CD14-positive monocyte (primary cell): ENCODE data around the gene APIP. TPM values are rescaled to one million over a fixed set of nuclear protein-coding genes. Genes with fewer than 3 reads are reported as not detected.

Experiments
- DNase-seq, 3 donors: peaks; one replicate each; pipeline ENCODE4 v3.0.0-alpha.2; 2011 to 2022
- H2AFZ ChIP-seq: 2 replicates; pipeline ENCODE4 v1.6.0; 2012; ENCODE audit warnings: mild to moderate bottlenecking, low read depth, low read length, inconsistent platforms; ENCODE audit not compliant: insufficient read depth, poor library complexity, severe bottlenecking
- H3K27ac ChIP-seq, 2 donors: 1 replicate in 1 of 2; 2 replicates in 1 of 2; pipeline ENCODE4 v1.5.1; 2012 to 2013; ENCODE audit warnings: low read length in 2 of 2, control low read depth in 1 of 2, inconsistent platforms in 1 of 2, low read depth in 1 of 2, mild to moderate bottlenecking in 1 of 2
- H3K27me3 ChIP-seq, 2 donors: one replicate each; pipeline versions ENCODE4 v1.6.0 to v1.6.1; 2011 to 2013; ENCODE audit warnings: low read length in 2 of 2; ENCODE audit not compliant: control insufficient read depth in 2 of 2, insufficient read depth in 2 of 2
- H3K36me3 ChIP-seq, 2 donors: replicated peaks in 1 of 2; 1 replicate in 1 of 2; 2 replicates in 1 of 2; pipeline versions ENCODE4 v1.5.1 to v1.6.1; 2012 to 2013; ENCODE audit warnings: low read length in 2 of 2, control low read depth in 1 of 2, inconsistent platforms in 1 of 2, mild to moderate bottlenecking in 1 of 2; ENCODE audit not compliant: insufficient read depth in 2 of 2, control insufficient read depth in 1 of 2
- H3K4me1 ChIP-seq, 2 donors: 1 replicate in 1 of 2; 2 replicates in 1 of 2; pipeline versions ENCODE4 v1.5.1 to v1.6.1; 2012 to 2013; ENCODE audit warnings: low read length in 2 of 2, control low read depth in 1 of 2, inconsistent platforms in 1 of 2, mild to moderate bottlenecking in 1 of 2, moderate library complexity in 1 of 2; ENCODE audit not compliant: insufficient read depth in 2 of 2, control insufficient read depth in 1 of 2
- H3K4me2 ChIP-seq: replicated peaks from 2 replicates; pipeline ENCODE3; 2012; ENCODE audit warnings: low read length, moderate library complexity, mild to moderate bottlenecking; ENCODE audit not compliant: poor library complexity, severe bottlenecking; ENCODE audit errors: extremely low read depth
- H3K4me3 ChIP-seq, 3 experiments: fragments of 200-600 bp in 1 of 3; sonication (generic) in 1 of 3; replicated peaks in 1 of 3; 1 replicate in 2 of 3; 2 replicates in 1 of 3; pipeline ENCODE4 v1.5.1; 2011 to 2013; ENCODE audit warnings: low read length in 3 of 3, mild to moderate bottlenecking in 3 of 3, control low read depth in 2 of 3, low read depth in 2 of 3, inconsistent platforms in 1 of 3, moderate library complexity in 1 of 3
- H3K79me2 ChIP-seq: 2 replicates; pipeline ENCODE4 v1.6.0; 2012; ENCODE audit warnings: mild to moderate bottlenecking, control low read depth, inconsistent platforms, low read length, moderate library complexity; ENCODE audit not compliant: insufficient read depth
- H3K9ac ChIP-seq: 2 replicates; pipeline ENCODE4 v1.6.0; 2017; ENCODE audit warnings: low read length, mild to moderate bottlenecking; ENCODE audit not compliant: insufficient read depth, poor library complexity, severe bottlenecking
- H3K9me3 ChIP-seq, 2 donors: replicated peaks in 1 of 2; 1 replicate in 1 of 2; 2 replicates in 1 of 2; pipeline versions ENCODE4 v1.5.1 to v1.6.1; 2012 to 2013; ENCODE audit warnings: low read length in 2 of 2, control low read depth in 1 of 2; ENCODE audit not compliant: control insufficient read depth in 1 of 2, insufficient read depth in 1 of 2
- H4K20me1 ChIP-seq: 2 replicates; pipeline ENCODE4 v1.6.0; 2012; ENCODE audit warnings: mild to moderate bottlenecking, low read length, control low read depth, moderate library complexity; ENCODE audit not compliant: insufficient read depth
- H3K27ac Mint-ChIP-seq, 7 donors: one replicate each; pipeline ENCODE4 v1.8.0; 2020; ENCODE audit warnings: mild to moderate bottlenecking in 7 of 7, mixed read lengths in 7 of 7, moderate library complexity in 6 of 7, inconsistent platforms in 2 of 7
- H3K27me3 Mint-ChIP-seq, 3 donors: one replicate each; pipeline ENCODE4 v1.8.0; 2021 to 2022; ENCODE audit warnings: low read depth in 3 of 3, mild to moderate bottlenecking in 3 of 3, mixed read lengths in 3 of 3, moderate library complexity in 3 of 3, inconsistent platforms in 1 of 3
- H3K36me3 Mint-ChIP-seq, 2 donors: one replicate each; pipeline ENCODE4 v1.8.0; 2020; ENCODE audit warnings: mixed read lengths in 2 of 2, inconsistent platforms in 1 of 2, mild to moderate bottlenecking in 1 of 2
- H3K4me1 Mint-ChIP-seq: one replicate; pipeline ENCODE4 v1.8.0; 2020; ENCODE audit warnings: mild to moderate bottlenecking, mixed read lengths
- H3K4me3 Mint-ChIP-seq, 2 donors: one replicate each; pipeline ENCODE4 v1.8.0; 2020; ENCODE audit warnings: mild to moderate bottlenecking in 2 of 2, mixed read lengths in 2 of 2, moderate library complexity in 1 of 2
- H3K9me3 Mint-ChIP-seq, 7 donors: one replicate each; pipeline ENCODE4 v1.8.0; 2020 to 2022; ENCODE audit warnings: mixed read lengths in 7 of 7, mild to moderate bottlenecking in 6 of 7, moderate library complexity in 6 of 7, inconsistent platforms in 2 of 7
- WGBS: methylation state at CpG from one replicate; pipeline ENCODE4 v1.1.5; 2013; ENCODE audit warnings: missing lambda C conversion rate; ENCODE audit not compliant: insufficient coverage; 5-methylcytosine and 5-hydroxymethylcytosine counted together
- intact Hi-C, 2 donors: fragments of 100-400 bp; cut with micrococcal nuclease; formaldehyde crosslinking; loops; one replicate each; pipeline versions ENCODE4 v1.15.0 to v1.15.1; 2023
- polyA plus RNA-seq, 3 donors: library from polyadenylated mRNA; depleted of rRNA in 1 of 3; unstranded in 2 of 3; stranded (reverse) in 1 of 3; fragments of 300-500 nt in 2 of 3; fragments of >200 nt in 1 of 3; fragmentation: Illumina TruSeq in 2 of 3; gene quantifications; 1 replicate in 2 of 3; 2 replicates in 1 of 3; pipeline ENCODE4 v1.2.3, GENCODE V29; 2012 to 2021
- TF ChIP-seq, protein P1 (sequence below): fragments of 200-600 bp; IDR thresholded peaks from one replicate; pipeline ENCODE4 v1.8.0; 2022; ENCODE audit warnings: antibody characterized with exemption, mild to moderate bottlenecking

Gene APIP
- polyA plus RNA-seq, 3 donors, result 16.3 to 25.4 (median 22.9) TPM

DNA sequence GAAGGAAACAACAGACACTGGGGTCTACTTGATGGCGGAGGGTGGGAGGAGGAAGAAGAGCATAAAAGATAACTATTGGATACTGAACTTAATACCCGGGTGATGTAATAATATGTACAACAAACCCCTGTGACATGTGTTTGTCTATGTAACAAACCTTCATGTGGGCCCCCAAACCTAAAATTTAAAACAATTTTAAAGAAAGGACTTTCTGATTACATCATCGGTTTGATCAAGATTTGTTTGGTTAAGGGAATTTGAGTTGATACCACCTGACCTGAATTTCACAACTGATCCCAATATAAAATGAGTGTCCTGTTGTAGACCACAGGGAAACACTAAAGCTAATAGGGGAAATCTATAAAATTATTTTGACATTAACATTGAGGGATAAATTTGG lies 34.3 kb downstream of the APIP start:
- no CpG with 5 or more reads among the region's 3 CpGs for WGBS
- no peak overlapping the region for H3K27ac ChIP-seq
- TF ChIP-seq, protein P1, sequence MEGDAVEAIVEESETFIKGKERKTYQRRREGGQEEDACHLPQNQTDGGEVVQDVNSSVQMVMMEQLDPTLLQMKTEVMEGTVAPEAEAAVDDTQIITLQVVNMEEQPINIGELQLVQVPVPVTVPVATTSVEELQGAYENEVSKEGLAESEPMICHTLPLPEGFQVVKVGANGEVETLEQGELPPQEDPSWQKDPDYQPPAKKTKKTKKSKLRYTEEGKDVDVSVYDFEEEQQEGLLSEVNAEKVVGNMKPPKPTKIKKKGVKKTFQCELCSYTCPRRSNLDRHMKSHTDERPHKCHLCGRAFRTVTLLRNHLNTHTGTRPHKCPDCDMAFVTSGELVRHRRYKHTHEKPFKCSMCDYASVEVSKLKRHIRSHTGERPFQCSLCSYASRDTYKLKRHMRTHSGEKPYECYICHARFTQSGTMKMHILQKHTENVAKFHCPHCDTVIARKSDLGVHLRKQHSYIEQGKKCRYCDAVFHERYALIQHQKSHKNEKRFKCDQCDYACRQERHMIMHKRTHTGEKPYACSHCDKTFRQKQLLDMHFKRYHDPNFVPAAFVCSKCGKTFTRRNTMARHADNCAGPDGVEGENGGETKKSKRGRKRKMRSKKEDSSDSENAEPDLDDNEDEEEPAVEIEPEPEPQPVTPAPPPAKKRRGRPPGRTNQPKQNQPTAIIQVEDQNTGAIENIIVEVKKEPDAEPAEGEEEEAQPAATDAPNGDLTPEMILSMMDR, result no peak
- intact Hi-C loops, result no loop called here
- H3K9me3 ChIP-seq, result no peaks in the 10 kb centered on the region
- no peak overlapping the region for H3K4me3 ChIP-seq
- H3K9ac ChIP-seq, result no peak overlapping the region
- H3K79me2 ChIP-seq, result no peaks in the 10 kb centered on the region
- H3K27me3 ChIP-seq, result no peaks in the 10 kb centered on the region
- Mint-ChIP-seq H3K36me3 (peaks cover 33 to 41% of the 10 kb centered on the region in 2 donors), H3K4me3 (no peak overlapping the region), H3K9me3 (peaks cover 0 to 2% (median 0%) of the 10 kb centered on the region in 7 donors), H3K27me3 (no peaks in the 10 kb centered on the region), H3K4me1 (no peaks in the 10 kb centered on the region), H3K27ac (no peak overlapping the region)
- peaks cover 10 to 51% of the 10 kb centered on the region in 2 donors for H3K36me3 ChIP-seq
- no peaks in the 10 kb centered on the region for H3K4me1 ChIP-seq
- H3K4me2 ChIP-seq, result no peak overlapping the region
- no peaks in the 10 kb centered on the region for H4K20me1 ChIP-seq
- DNase-seq, result no peak
- no peak overlapping the region for H2AFZ ChIP-seq

DNA sequence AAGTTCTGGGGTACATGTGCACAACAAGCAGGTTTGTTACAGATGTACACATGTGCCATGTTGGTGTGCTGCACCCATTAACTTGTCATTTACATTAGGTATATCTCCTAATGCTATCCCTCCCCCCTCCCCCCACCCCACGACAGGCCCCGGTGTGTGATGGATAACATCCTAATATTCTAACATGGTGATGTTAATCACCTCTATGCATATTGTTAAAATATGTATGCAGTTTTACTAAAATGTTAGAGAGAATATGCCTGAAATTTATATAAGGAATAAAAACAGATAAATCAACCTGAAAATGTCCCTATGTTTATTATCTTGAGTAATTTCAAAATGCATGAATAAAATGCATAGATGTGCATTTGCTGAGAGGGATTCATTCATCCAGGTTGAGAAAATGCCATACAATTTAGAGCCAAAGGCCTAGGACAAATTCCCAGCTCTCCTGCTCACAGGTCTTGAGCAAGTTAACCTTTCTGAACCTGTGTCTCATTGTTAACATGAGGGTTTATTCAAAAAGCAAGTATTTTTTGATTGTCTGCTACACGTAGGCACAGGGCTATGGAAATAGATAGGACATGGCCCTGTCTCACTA lies 38.7 kb downstream of the APIP start:
- no peak for DNase-seq
- no peak overlapping the region for H3K9ac ChIP-seq
- H3K27ac ChIP-seq, result no peak overlapping the region
- intact Hi-C loops, result no loop called here
- H3K4me3 Mint-ChIP-seq, result no peak overlapping the region
- peaks cover 25 to 34% of the 10 kb centered on the region in 2 donors for H3K36me3 Mint-ChIP-seq
- H3K4me1 ChIP-seq, result no peaks in the 10 kb centered on the region
- peaks cover 6 to 20% of the 10 kb centered on the region in 2 donors for H3K36me3 ChIP-seq
- H3K9me3 ChIP-seq, result no peaks in the 10 kb centered on the region
- no CpG with 5 or more reads among the region's 3 CpGs for WGBS
- no peak overlapping the region for H2AFZ ChIP-seq
- H3K4me3 ChIP-seq, result no peak overlapping the region
- no peak overlapping the region for H3K4me2 ChIP-seq
- H4K20me1 ChIP-seq, result no peaks in the 10 kb centered on the region
- H3K79me2 ChIP-seq, result no peaks in the 10 kb centered on the region
- H3K4me1 Mint-ChIP-seq, result peaks cover 3% of the 10 kb centered on the region
- peaks cover 0 to 2% (median 0%) of the 10 kb centered on the region in 3 donors for H3K27me3 Mint-ChIP-seq
- TF ChIP-seq, protein P1, result no peak
- no peak overlapping the region for H3K27ac Mint-ChIP-seq
- peaks cover 0 to 7% (median 3%) of the 10 kb centered on the region in 7 donors for H3K9me3 Mint-ChIP-seq
- no peaks in the 10 kb centered on the region for H3K27me3 ChIP-seq
